Neural progenitor cell (in vitro differentiated cells): ENCODE measurements around the gene FMR1. TPM values are rescaled to one million over a fixed set of nuclear protein-coding genes. Genes with fewer than 3 reads are reported as not detected.
A peak's percentile ranks its signal among the peaks of the same experiment; 100 is the strongest.

Experiments
- DNase-seq: peaks from one replicate; pipeline ENCODE4 v3.0.0-alpha.2; 2016; ENCODE audit warnings: low spot score
- H2AFZ ChIP-seq: fragments of 200-600 bp; sonication (generic); replicated peaks from 2 replicates; pipeline ENCODE4 v1.6.1; 2016; ENCODE audit warnings: antibody characterized with exemption
- H3F3A ChIP-seq: fragments of 200-600 bp; sonication (generic); 2 replicates; pipeline ENCODE4 v1.6.1; 2016; ENCODE audit warnings: antibody characterized with exemption, low read depth
- H3K27ac ChIP-seq: fragments of 200-600 bp; sonication (generic); 2 replicates; pipeline ENCODE4 v1.5.1; 2016; ENCODE audit warnings: mild to moderate bottlenecking
- H3K27me3 ChIP-seq: fragments of 200-600 bp; sonication (generic); 2 replicates; pipeline ENCODE4 v1.6.1; 2016; ENCODE audit warnings: mild to moderate bottlenecking, moderate library complexity
- H3K36me3 ChIP-seq: fragments of 200-600 bp; sonication (generic); 2 replicates; pipeline ENCODE4 v1.5.1; 2016
- H3K4me1 ChIP-seq: fragments of 200-600 bp; sonication (generic); 2 replicates; pipeline ENCODE4 v1.6.1; 2016; ENCODE audit warnings: mixed run types
- H3K4me2 ChIP-seq: fragments of 200-600 bp; sonication (generic); 2 replicates; pipeline ENCODE4 v1.6.1; 2016
- H3K4me3 ChIP-seq: fragments of 200-600 bp; sonication (generic); 2 replicates; pipeline ENCODE4 v1.5.1; 2016
- H3K79me2 ChIP-seq: fragments of 200-600 bp; sonication (generic); 2 replicates; pipeline ENCODE4 v1.6.1; 2016; ENCODE audit warnings: low read depth
- H3K9ac ChIP-seq: fragments of 200-600 bp; sonication (generic); 2 replicates; pipeline ENCODE4 v1.6.1; 2016
- H3K9me3 ChIP-seq: fragments of 200-600 bp; sonication (generic); 2 replicates; pipeline ENCODE4 v1.5.1; 2016; ENCODE audit warnings: low read depth
- H4K20me1 ChIP-seq: fragments of 200-600 bp; sonication (generic); 2 replicates; pipeline ENCODE4 v1.6.1; 2016; ENCODE audit warnings: low read depth
- H3K27ac Mint-ChIP-seq: 3 replicates; pipeline ENCODE4 v1.8.0; 2021; ENCODE audit warnings: mixed read lengths
- H3K27me3 Mint-ChIP-seq: 2 replicates; pipeline ENCODE4 v1.8.0; 2022; ENCODE audit warnings: low read depth, mild to moderate bottlenecking, inconsistent platforms, moderate library complexity, mixed read lengths; ENCODE audit not compliant: insufficient read depth
- H3K36me3 Mint-ChIP-seq: 3 replicates; pipeline ENCODE4 v1.8.0; 2021; ENCODE audit warnings: mixed read lengths
- H3K4me1 Mint-ChIP-seq: 3 replicates; pipeline ENCODE4 v1.8.0; 2021; ENCODE audit warnings: mixed read lengths
- H3K4me3 Mint-ChIP-seq: 3 replicates; pipeline ENCODE4 v1.8.0; 2021; ENCODE audit warnings: mild to moderate bottlenecking, moderate library complexity, mixed read lengths
- H3K9me3 Mint-ChIP-seq: 3 replicates; pipeline ENCODE4 v1.8.0; 2020; ENCODE audit warnings: mixed read lengths
- EZH2 ChIP-seq: fragments of 200-600 bp; sonication (generic); IDR thresholded peaks from 2 replicates; pipeline ENCODE4 v1.6.1; 2017; ENCODE audit warnings: antibody characterized with exemption, mild to moderate bottlenecking, moderate library complexity
- EZH2phosphoT487 ChIP-seq: fragments of 200-600 bp; sonication (generic); IDR thresholded peaks from 2 replicates; pipeline ENCODE4 v1.6.1; 2017; ENCODE audit warnings: antibody characterized with exemption
- total RNA-seq: library from RNA; depleted of rRNA; stranded (reverse); fragments of >200 nt; gene quantifications from 2 replicates; pipeline ENCODE4 v1.2.3, GENCODE V29; 2015; ENCODE audit warnings: low replicate concordance
- TF ChIP-seq, protein P1 (sequence below): fragments of 200-600 bp; sonication (generic); IDR thresholded peaks from 2 replicates; pipeline ENCODE4 v1.5.1; 2017; ENCODE audit warnings: antibody characterized with exemption, mild to moderate bottlenecking

Gene FMR1
- total RNA-seq, 1 donor from 2014 or later = 61.1 TPM

DNA sequence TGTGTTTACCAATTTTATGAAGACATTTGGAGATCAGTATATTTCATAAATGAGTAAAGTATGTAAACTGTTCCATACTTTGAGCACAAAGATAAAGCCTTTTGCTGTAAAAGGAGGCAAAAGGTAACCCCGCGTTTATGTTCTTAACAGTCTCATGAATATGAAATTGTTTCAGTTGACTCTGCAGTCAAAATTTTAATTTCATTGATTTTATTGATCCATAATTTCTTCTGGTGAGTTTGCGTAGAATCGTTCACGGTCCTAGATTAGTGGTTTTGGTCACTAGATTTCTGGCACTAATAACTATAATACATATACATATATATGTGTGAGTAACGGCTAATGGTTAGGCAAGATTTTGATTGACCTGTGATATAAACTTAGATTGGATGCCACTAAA, 1.9 kb downstream of the FMR1 start:
- no peaks in the 10 kb centered on the region for H3K9me3 ChIP-seq
- Mint-ChIP-seq H3K27ac (no peak overlapping the region), H3K4me1 (peaks cover 16% of the 10 kb centered on the region), H3K9me3 (peaks cover 3% of the 10 kb centered on the region), H3K27me3 (no peaks in the 10 kb centered on the region), H3K4me3 (peak overlapping the region; percentile 97), H3K36me3 (peaks cover 5% of the 10 kb centered on the region)
- H3K4me2 ChIP-seq = peak overlapping the region; percentile 72
- peak overlapping the region; percentile 85 for H3K4me3 ChIP-seq
- no peak overlapping the region for H3K9ac ChIP-seq
- no peak overlapping the region for H3K27ac ChIP-seq
- TF ChIP-seq, protein P1, sequence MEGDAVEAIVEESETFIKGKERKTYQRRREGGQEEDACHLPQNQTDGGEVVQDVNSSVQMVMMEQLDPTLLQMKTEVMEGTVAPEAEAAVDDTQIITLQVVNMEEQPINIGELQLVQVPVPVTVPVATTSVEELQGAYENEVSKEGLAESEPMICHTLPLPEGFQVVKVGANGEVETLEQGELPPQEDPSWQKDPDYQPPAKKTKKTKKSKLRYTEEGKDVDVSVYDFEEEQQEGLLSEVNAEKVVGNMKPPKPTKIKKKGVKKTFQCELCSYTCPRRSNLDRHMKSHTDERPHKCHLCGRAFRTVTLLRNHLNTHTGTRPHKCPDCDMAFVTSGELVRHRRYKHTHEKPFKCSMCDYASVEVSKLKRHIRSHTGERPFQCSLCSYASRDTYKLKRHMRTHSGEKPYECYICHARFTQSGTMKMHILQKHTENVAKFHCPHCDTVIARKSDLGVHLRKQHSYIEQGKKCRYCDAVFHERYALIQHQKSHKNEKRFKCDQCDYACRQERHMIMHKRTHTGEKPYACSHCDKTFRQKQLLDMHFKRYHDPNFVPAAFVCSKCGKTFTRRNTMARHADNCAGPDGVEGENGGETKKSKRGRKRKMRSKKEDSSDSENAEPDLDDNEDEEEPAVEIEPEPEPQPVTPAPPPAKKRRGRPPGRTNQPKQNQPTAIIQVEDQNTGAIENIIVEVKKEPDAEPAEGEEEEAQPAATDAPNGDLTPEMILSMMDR = no peak
- no peak for TF ChIP-seq EZH2
- TF ChIP-seq EZH2phosphoT487 = no peak
- H3K27me3 ChIP-seq = no peaks in the 10 kb centered on the region
- H4K20me1 ChIP-seq = peaks cover 31% of the 10 kb centered on the region
- H3K36me3 ChIP-seq = no peaks in the 10 kb centered on the region
- DNase-seq = no peak
- H2AFZ ChIP-seq = no peak overlapping the region
- H3K79me2 ChIP-seq = peaks cover 66% of the 10 kb centered on the region
- H3K4me1 ChIP-seq = peaks cover 21% of the 10 kb centered on the region
- H3F3A ChIP-seq = peaks cover 6% of the 10 kb centered on the region

DNA sequence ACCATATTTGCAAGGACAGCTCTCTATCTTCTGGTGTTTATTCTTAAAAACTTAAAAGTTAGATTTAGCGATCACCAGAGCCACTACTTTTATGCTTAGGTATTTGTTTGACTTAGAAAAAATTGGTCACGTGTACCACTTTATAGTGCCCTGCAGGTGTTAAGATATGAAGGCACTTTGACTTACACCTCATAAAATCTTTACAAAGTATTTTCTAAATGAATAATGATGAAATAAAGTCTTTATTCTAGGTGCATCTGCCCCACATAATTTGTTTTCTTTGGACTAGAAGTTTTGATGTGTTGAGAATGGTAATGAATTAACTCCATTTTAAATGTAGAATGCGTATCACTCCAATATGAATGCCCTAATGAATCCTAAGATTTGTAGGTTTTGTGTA, 2.9 kb downstream of the FMR1 start:
- H3K27me3 Mint-ChIP-seq = no peaks in the 10 kb centered on the region
- H3K4me1 Mint-ChIP-seq = peaks cover 16% of the 10 kb centered on the region
- no peak overlapping the region for H3K27ac Mint-ChIP-seq
- peaks cover 6% of the 10 kb centered on the region for H3F3A ChIP-seq
- H3K4me3 Mint-ChIP-seq = peak overlapping the region; percentile 27
- peaks cover 29% of the 10 kb centered on the region for H3K4me1 ChIP-seq
- peaks cover 5% of the 10 kb centered on the region for H3K36me3 Mint-ChIP-seq
- no peaks in the 10 kb centered on the region for H3K36me3 ChIP-seq
- H4K20me1 ChIP-seq = peaks cover 41% of the 10 kb centered on the region
- no peak overlapping the region for H2AFZ ChIP-seq
- no peaks in the 10 kb centered on the region for H3K27me3 ChIP-seq
- H3K79me2 ChIP-seq = peaks cover 76% of the 10 kb centered on the region
- no peak overlapping the region for H3K27ac ChIP-seq
- TF ChIP-seq, protein P1 = no peak
- H3K4me2 ChIP-seq = peak overlapping the region; percentile 72
- H3K9ac ChIP-seq = no peak overlapping the region
- DNase-seq = no peak
- H3K9me3 Mint-ChIP-seq = peaks cover 3% of the 10 kb centered on the region
- H3K4me3 ChIP-seq = peak overlapping the region; percentile 85
- H3K9me3 ChIP-seq = no peaks in the 10 kb centered on the region

DNA sequence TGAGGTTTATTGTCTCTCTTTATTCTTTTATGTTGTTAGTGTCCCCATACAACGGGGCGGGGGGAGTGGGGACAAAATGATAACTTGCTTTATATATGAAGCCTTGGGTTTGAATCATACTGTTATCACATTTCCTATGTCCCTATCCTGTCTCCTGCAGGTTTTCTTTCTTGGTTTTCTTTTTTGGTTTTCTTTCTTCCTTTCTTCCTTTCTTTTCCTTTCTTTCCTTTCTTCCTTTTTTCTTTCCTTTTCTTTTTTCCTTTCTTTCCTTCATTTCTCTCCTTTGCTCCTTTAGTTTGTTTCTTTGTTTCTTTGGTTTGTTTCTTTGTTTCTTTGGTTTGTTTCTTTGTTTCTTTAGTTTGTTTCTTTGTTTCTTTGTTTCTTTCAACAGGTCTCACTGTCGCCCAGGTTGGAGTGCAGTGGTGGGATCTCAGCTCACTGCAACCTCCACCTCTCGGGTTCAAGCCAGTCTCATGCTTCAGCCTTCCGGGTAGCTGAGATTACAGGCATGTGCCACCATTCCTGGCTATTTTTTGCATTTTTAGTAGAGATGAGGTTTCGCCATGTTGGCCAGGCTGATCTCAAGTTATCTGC, 4.8 kb downstream of the FMR1 start:
- H3K36me3 Mint-ChIP-seq = peaks cover 5% of the 10 kb centered on the region
- TF ChIP-seq EZH2 (no peak), EZH2phosphoT487 (no peak)
- TF ChIP-seq, protein P1 = no peak
- Histone ChIP-seq H3K9me3 (no peaks in the 10 kb centered on the region), H4K20me1 (peaks cover 48% of the 10 kb centered on the region), H3K4me3 (peak overlapping the region; percentile 12), H3F3A (peaks cover 6% of the 10 kb centered on the region), H3K27ac (peak overlapping the region; percentile 40), H3K4me2 (peak overlapping the region; percentile 33), H3K79me2 (peaks cover 95% of the 10 kb centered on the region), H3K36me3 (peaks cover 2% of the 10 kb centered on the region), H3K27me3 (no peaks in the 10 kb centered on the region), H3K4me1 (peaks cover 45% of the 10 kb centered on the region), H2AFZ (no peak overlapping the region), H3K9ac (no peak overlapping the region)
- peaks cover 3% of the 10 kb centered on the region for H3K9me3 Mint-ChIP-seq
- peaks cover 20% of the 10 kb centered on the region for H3K4me1 Mint-ChIP-seq
- H3K27me3 Mint-ChIP-seq = no peaks in the 10 kb centered on the region
- H3K4me3 Mint-ChIP-seq = no peak overlapping the region
- no peak for DNase-seq
- H3K27ac Mint-ChIP-seq = no peak overlapping the region
